SU-DHL-6 (cell line): ENCODE results near the gene PLA2G2E.

Experiments used
- H2AFZ ChIP-seq: fragments of 200-600 bp; sonication (generic); 2 replicates; pipeline ENCODE4 v1.6.1; 2014; ENCODE audit warnings: low read depth, mild to moderate bottlenecking, moderate library complexity, mixed read lengths, antibody characterized with exemption, low read length; ENCODE audit not compliant: severe bottlenecking
- H3F3A ChIP-seq: fragments of 200-600 bp; shearing (Covaris generic); 2 replicates; pipeline ENCODE4 v1.6.0; 2016; ENCODE audit warnings: antibody characterized with exemption, mild to moderate bottlenecking; ENCODE audit not compliant: insufficient read depth
- H3K27ac ChIP-seq: fragments of 200-600 bp; sonication (generic); 2 replicates; pipeline ENCODE4 v1.5.1; 2016; ENCODE audit warnings: low read depth, mild to moderate bottlenecking, low read length, moderate library complexity, mixed read lengths
- H3K27me3 ChIP-seq: fragments of 200-600 bp; sonication (generic), shearing (Covaris generic); 2 replicates; pipeline ENCODE4 v1.6.0; 2014; ENCODE audit warnings: mild to moderate bottlenecking, low read length
- H3K36me3 ChIP-seq: fragments of 200-600 bp; sonication (generic); 2 replicates; pipeline ENCODE4 v1.6.1; 2014; ENCODE audit warnings: mild to moderate bottlenecking, low read length, mixed read lengths
- H3K4me2 ChIP-seq: fragments of 300-600, 200-600 bp; shearing (Covaris generic), sonication (generic); 2 replicates; pipeline ENCODE4 v1.6.0; 2014; ENCODE audit warnings: low read length, low read depth, mild to moderate bottlenecking; ENCODE audit not compliant: poor library complexity, severe bottlenecking
- H3K4me3 ChIP-seq: fragments of 200-600 bp; sonication (generic); 2 replicates; pipeline ENCODE4 v1.5.1; 2014; ENCODE audit warnings: antibody characterized with exemption, low read length, mild to moderate bottlenecking, mixed read lengths; ENCODE audit not compliant: insufficient read depth, poor library complexity, severe bottlenecking
- H3K79me2 ChIP-seq: fragments of 200-600 bp; sonication (generic); 2 replicates; pipeline ENCODE4 v1.6.1; 2014; ENCODE audit warnings: mild to moderate bottlenecking, low read length, moderate library complexity; ENCODE audit not compliant: insufficient read depth
- H3K9ac ChIP-seq: fragments of 200-600 bp; sonication (generic); 2 replicates; pipeline ENCODE4 v1.7.0; 2014; ENCODE audit warnings: mild to moderate bottlenecking, low read length
- H3K9me2 ChIP-seq: fragments of 200-600 bp; sonication (generic); replicated peaks from 2 replicates; pipeline ENCODE4 v1.6.1; 2014; ENCODE audit warnings: low read length; ENCODE audit not compliant: insufficient read depth
- H3K9me3 ChIP-seq: fragments of 200-600 bp; sonication (generic); 2 replicates; pipeline ENCODE4 v1.6.1; 2014; ENCODE audit warnings: low read length, mixed read lengths; ENCODE audit not compliant: insufficient read depth
- H4K20me1 ChIP-seq: fragments of 200-600 bp; sonication (generic); 2 replicates; pipeline ENCODE4 v1.6.1; 2014; ENCODE audit warnings: low read depth, mild to moderate bottlenecking, antibody characterized with exemption, low read length, moderate library complexity, mixed read lengths
- EZH2phosphoT487 ChIP-seq: fragments of 200-600 bp; sonication (generic), shearing (Covaris generic); conservative IDR thresholded peaks from 2 replicates; pipeline ENCODE4 v1.6.1; 2018; ENCODE audit warnings: mild to moderate bottlenecking, antibody characterized with exemption, low read length, moderate library complexity, mixed read lengths
- TF ChIP-seq, protein P1 (sequence below): fragments of 200-600 bp; sonication (generic); IDR thresholded peaks from one replicate; pipeline ENCODE4 v1.5.1; 2017; ENCODE audit warnings: antibody characterized with exemption, mild to moderate bottlenecking, low read length, moderate library complexity; ENCODE audit not compliant: insufficient read depth, poor library complexity, severe bottlenecking

Gene PLA2G2E

DNA sequence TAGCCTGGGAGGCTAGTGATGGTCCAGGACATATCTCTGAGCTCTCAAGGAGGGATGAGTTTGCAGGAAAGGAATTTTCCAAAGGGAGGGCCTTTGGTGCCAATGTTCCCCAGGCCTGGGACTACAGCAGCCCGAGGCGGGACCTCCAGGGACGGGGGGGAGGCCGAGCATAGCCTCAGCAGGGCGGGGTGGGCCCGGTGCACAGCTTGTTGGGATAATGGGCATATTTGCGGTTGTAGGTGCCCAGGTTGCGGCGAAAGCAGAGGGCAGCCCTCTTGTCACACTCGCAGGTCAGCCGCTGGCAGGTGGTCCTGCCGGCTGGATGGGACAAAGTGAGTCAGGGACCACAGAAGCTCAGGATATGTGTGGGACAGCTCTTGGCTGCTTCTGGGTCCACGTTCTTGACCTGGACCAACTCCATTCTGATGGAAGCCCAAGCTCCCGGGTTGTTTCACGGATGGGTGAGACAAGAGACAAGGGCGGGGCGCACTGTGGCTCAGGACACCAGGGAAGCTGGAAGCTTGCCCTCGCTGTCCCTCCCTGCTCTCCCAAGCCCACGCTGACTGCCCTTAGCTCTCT lies 3.2 kb downstream of the PLA2G2E start:
- H3K27ac ChIP-seq: no peak overlapping the region
- H3K4me2 ChIP-seq: no peak overlapping the region
- H2AFZ ChIP-seq: no peak overlapping the region
- no peaks in the 10 kb centered on the region for H3K79me2 ChIP-seq
- H3K36me3 ChIP-seq: no peaks in the 10 kb centered on the region
- no peaks in the 10 kb centered on the region for H3K27me3 ChIP-seq
- no peak overlapping the region for H3K4me3 ChIP-seq
- no peaks in the 10 kb centered on the region for H3K9me3 ChIP-seq
- H3K9me2 ChIP-seq: no peaks in the 10 kb centered on the region
- H4K20me1 ChIP-seq: no peaks in the 10 kb centered on the region
- H3F3A ChIP-seq: no peaks in the 10 kb centered on the region
- no peak overlapping the region for H3K9ac ChIP-seq
- TF ChIP-seq, protein P1, sequence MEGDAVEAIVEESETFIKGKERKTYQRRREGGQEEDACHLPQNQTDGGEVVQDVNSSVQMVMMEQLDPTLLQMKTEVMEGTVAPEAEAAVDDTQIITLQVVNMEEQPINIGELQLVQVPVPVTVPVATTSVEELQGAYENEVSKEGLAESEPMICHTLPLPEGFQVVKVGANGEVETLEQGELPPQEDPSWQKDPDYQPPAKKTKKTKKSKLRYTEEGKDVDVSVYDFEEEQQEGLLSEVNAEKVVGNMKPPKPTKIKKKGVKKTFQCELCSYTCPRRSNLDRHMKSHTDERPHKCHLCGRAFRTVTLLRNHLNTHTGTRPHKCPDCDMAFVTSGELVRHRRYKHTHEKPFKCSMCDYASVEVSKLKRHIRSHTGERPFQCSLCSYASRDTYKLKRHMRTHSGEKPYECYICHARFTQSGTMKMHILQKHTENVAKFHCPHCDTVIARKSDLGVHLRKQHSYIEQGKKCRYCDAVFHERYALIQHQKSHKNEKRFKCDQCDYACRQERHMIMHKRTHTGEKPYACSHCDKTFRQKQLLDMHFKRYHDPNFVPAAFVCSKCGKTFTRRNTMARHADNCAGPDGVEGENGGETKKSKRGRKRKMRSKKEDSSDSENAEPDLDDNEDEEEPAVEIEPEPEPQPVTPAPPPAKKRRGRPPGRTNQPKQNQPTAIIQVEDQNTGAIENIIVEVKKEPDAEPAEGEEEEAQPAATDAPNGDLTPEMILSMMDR: no peak
- TF ChIP-seq EZH2phosphoT487: no peak

DNA sequence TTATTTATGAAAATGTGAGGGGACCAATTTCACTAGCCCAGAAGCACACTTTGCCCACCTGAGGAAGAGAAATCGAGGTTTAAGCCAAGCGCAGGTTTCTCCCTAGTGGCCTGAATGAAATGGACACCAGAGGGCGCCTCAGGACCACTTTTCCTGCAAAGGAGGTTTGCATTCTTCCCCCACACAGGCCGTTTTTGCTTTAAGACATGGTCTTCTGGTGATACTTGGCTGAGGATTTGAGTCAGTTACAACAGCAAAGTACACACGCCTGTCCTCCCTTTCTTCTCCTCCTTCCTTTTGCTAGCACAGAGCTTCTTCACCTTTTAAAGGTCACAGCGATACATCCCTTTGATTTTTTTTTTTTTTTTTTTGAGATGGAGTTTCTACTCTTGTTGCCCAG lies 5.4 kb downstream of the PLA2G2E start:
- H2AFZ ChIP-seq: no peak overlapping the region
- no peak for TF ChIP-seq EZH2phosphoT487
- TF ChIP-seq, protein P1: peak; percentile 82
- no peak overlapping the region for H3K9ac ChIP-seq
- no peaks in the 10 kb centered on the region for H3F3A ChIP-seq
- no peaks in the 10 kb centered on the region for H4K20me1 ChIP-seq
- H3K4me3 ChIP-seq: no peak overlapping the region
- no peaks in the 10 kb centered on the region for H3K9me3 ChIP-seq
- no peaks in the 10 kb centered on the region for H3K36me3 ChIP-seq
- H3K4me2 ChIP-seq: no peak overlapping the region
- no peaks in the 10 kb centered on the region for H3K9me2 ChIP-seq
- no peaks in the 10 kb centered on the region for H3K27me3 ChIP-seq
- H3K27ac ChIP-seq: no peak overlapping the region
- no peaks in the 10 kb centered on the region for H3K79me2 ChIP-seq

DNA sequence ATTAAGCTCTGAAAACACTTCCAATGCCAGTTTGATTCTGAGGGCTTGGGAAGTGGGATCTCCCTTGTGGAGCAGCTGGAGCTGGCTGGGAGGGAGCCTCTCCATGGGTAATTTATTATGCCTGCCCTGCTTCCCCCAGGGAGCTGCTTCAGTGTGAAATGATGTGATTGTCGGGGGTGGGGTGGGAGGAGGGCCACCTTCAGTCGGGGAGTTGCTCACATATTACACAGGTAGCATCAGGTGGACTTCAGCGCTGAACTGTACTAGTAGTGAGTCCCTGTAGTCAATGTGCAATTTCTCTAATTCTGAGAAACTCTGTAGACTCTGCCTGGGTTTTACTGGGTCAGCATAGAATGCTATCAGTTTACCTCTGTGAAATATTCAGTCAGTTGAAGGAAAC lies 12.8 kb downstream of the PLA2G2E start:
- Histone ChIP-seq H4K20me1 (no peaks in the 10 kb centered on the region), H3K4me2 (no peak overlapping the region), H3K79me2 (no peaks in the 10 kb centered on the region), H3K9me3 (no peaks in the 10 kb centered on the region), H3K36me3 (peaks cover 20% of the 10 kb centered on the region; the same call in 1 of the 2 replicates), H2AFZ (no peak overlapping the region), H3K9ac (no peak overlapping the region), H3F3A (no peaks in the 10 kb centered on the region), H3K9me2 (no peaks in the 10 kb centered on the region), H3K4me3 (no peak overlapping the region), H3K27ac (no peak overlapping the region), H3K27me3 (no peaks in the 10 kb centered on the region)
- TF ChIP-seq EZH2phosphoT487: no peak
- TF ChIP-seq, protein P1: no peak
